ENCODE data around the gene HOXC6.

HOXC6 gene

GRCh38 chr12:53993162-53994008, 34.9 kb upstream of the HOXC6 start:
- no peak for TF ChIP-seq CTCF (IDR thresholded peaks at IDR 0.05; ENCODE audit: insufficient read depth, low read length)
- no peak for TF ChIP-seq REST (IDR thresholded peaks at IDR 0.05; ENCODE audit: insufficient replicate concordance, low read depth)
- no peak for TF ChIP-seq SPI1 (IDR thresholded peaks at IDR 0.05; ENCODE audit: borderline replicate concordance, low read depth)
- TF ChIP-seq GABPA (IDR thresholded peaks at IDR 0.05; ENCODE audit: low read depth): no peak
- TF ChIP-seq POLR2AphosphoS5 (IDR thresholded peaks at IDR 0.05; ENCODE audit: low read depth): no peak
- no peak overlapping the region for H3K4me3 ChIP-seq (replicated peaks; ENCODE audit: insufficient read depth, low read length)
- H3K27me3 ChIP-seq (ENCODE audit: insufficient read depth, poor library complexity, severe bottlenecking): peaks cover 92% of the 10 kb centered on the region
- DNase-seq (ENCODE audit: low read depth in 1 of 2, low spot score in 1 of 2): no peak
- no peak overlapping the region for H3K27ac ChIP-seq (replicated peaks)

GRCh38 chr12:53994009-53994263, 34.3 kb upstream of the HOXC6 start:
- H3K4me3 ChIP-seq (replicated peaks; ENCODE audit: insufficient read depth, low read length): no peak overlapping the region

More at GRCh38 chr12:53994009-53994263, 34.3 kb upstream of the HOXC6 start:
- peaks cover 97% of the 10 kb centered on the region for H3K27me3 ChIP-seq (ENCODE audit: insufficient read depth, poor library complexity, severe bottlenecking)
- TF ChIP-seq POLR2AphosphoS5 (IDR thresholded peaks at IDR 0.05; ENCODE audit: low read depth) (no peak), GABPA (IDR thresholded peaks at IDR 0.05; ENCODE audit: low read depth) (no peak), REST (IDR thresholded peaks at IDR 0.05; ENCODE audit: insufficient replicate concordance, low read depth) (no peak), SPI1 (IDR thresholded peaks at IDR 0.05; ENCODE audit: borderline replicate concordance, low read depth) (no peak), CTCF (IDR thresholded peaks at IDR 0.05; ENCODE audit: insufficient read depth, low read length) (no peak)
- DNase-seq (ENCODE audit: low read depth in 1 of 2, low spot score in 1 of 2): no peak
- H3K27ac ChIP-seq (replicated peaks): no peak overlapping the region
